ENCODE measurements around the gene HBG1. TPM values are rescaled to one million over a fixed set of nuclear protein-coding genes. Genes with fewer than 3 reads are reported as not detected.

The HBG1 gene
- total and polyA plus RNA-seq, 3 donors from 2014 or later, result not detected

- Histone ChIP-seq H3K4me1 (no peaks in the 10 kb centered on the region), H3K27ac (no peak overlapping the region), H3K36me3 (ENCODE audit: low read depth, missing control alignments) (no peaks in the 10 kb centered on the region), H3K4me3 (no peak overlapping the region), H3K27me3 (no peaks in the 10 kb centered on the region), H3K9me3 (no peaks in the 10 kb centered on the region)
- 78 to 80% methylated on average over 7 of the region's 7 CpGs for WGBS, 2 donors
- TF ChIP-seq, protein P1, sequence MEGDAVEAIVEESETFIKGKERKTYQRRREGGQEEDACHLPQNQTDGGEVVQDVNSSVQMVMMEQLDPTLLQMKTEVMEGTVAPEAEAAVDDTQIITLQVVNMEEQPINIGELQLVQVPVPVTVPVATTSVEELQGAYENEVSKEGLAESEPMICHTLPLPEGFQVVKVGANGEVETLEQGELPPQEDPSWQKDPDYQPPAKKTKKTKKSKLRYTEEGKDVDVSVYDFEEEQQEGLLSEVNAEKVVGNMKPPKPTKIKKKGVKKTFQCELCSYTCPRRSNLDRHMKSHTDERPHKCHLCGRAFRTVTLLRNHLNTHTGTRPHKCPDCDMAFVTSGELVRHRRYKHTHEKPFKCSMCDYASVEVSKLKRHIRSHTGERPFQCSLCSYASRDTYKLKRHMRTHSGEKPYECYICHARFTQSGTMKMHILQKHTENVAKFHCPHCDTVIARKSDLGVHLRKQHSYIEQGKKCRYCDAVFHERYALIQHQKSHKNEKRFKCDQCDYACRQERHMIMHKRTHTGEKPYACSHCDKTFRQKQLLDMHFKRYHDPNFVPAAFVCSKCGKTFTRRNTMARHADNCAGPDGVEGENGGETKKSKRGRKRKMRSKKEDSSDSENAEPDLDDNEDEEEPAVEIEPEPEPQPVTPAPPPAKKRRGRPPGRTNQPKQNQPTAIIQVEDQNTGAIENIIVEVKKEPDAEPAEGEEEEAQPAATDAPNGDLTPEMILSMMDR (IDR thresholded peaks at IDR 0.05), result no peak
- no peak for TF ChIP-seq POLR2A (IDR thresholded peaks at IDR 0.05)
- intact Hi-C loops (cut with DNase I; ENCODE audit: low total_unique reads), result no loop called here
- DNase-seq, result no peak
These were observed 6.5 kb downstream of the HBG1 start for GRCh38 chr11:5242933-5243815.

DNA sequence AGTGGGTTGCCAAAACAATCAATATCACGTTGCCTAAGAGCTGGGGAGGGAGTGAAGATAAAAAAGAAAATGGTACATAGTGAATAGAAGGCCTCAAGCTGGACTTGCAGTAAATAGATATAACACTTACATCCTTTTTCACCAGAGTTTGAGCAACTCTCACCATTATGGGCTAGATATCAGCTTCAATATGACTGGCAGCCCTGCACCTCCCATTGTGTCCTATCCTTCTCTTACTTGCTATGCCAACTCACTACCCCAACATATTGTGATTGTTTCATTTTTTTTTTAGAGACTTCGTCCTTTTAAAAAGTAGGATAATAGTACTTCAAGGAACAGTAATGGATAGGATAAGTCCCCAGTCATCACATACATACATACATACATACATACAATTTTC, 7.4 kb downstream of the HBG1 start:
- intact Hi-C loops (cut with DNase I; ENCODE audit: low total_unique reads), result no loop called here
- DNase-seq, result no peak
- Histone ChIP-seq H3K9me3 (no peaks in the 10 kb centered on the region), H3K27me3 (no peaks in the 10 kb centered on the region), H3K27ac (no peak overlapping the region), H3K4me3 (no peak overlapping the region), H3K36me3 (ENCODE audit: low read depth, missing control alignments) (no peaks in the 10 kb centered on the region), H3K4me1 (no peaks in the 10 kb centered on the region)
- TF ChIP-seq, protein P1 (IDR thresholded peaks at IDR 0.05), result no peak
- no peak for TF ChIP-seq POLR2A (IDR thresholded peaks at IDR 0.05)
- WGBS, 2 donors, result 61 to 73% methylated on average over 2 of the region's 2 CpGs

DNA sequence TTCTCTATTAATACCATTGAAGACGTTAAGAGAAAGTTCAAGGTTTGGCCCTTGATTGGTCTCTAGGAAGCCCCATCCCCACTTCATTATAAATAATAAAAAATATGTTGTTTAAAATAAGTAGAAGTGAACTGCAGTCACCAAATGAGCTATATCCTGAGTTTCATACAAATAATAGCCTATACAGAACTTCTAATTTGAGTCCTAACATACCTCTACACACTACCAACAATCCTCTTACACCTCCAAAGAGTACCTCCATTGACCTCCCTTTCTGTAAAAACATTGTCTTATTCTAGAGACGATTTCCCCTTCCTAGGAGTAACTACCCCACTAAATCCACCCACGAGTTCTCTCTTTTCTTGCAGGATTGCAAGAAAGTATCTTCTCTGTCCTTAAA, 8.2 kb downstream of the HBG1 start:
- no peaks in the 10 kb centered on the region for H3K9me3 ChIP-seq
- no peaks in the 10 kb centered on the region for H3K27me3 ChIP-seq
- no peak overlapping the region for H3K4me3 ChIP-seq
- no peak overlapping the region for H3K27ac ChIP-seq
- no peak for DNase-seq
- 64 to 65% methylated on average over 3 of the region's 3 CpGs for WGBS, 2 donors
- intact Hi-C loops (cut with DNase I; ENCODE audit: low total_unique reads), result no loop called here
- H3K36me3 ChIP-seq (ENCODE audit: low read depth, missing control alignments), result no peaks in the 10 kb centered on the region
- no peaks in the 10 kb centered on the region for H3K4me1 ChIP-seq
- no peak for TF ChIP-seq POLR2A (IDR thresholded peaks at IDR 0.05)
- TF ChIP-seq, protein P1 (IDR thresholded peaks at IDR 0.05), result no peak

GRCh38 chr11:5240458-5240857, 9.2 kb downstream of the HBG1 start:
- Histone ChIP-seq H3K4me3 (no peak overlapping the region), H3K4me1 (no peaks in the 10 kb centered on the region), H3K9me3 (no peaks in the 10 kb centered on the region), H3K36me3 (ENCODE audit: low read depth, missing control alignments) (no peaks in the 10 kb centered on the region), H3K27ac (no peak overlapping the region), H3K27me3 (no peaks in the 10 kb centered on the region)
- TF ChIP-seq POLR2A (IDR thresholded peaks at IDR 0.05), result no peak
- TF ChIP-seq, protein P1 (IDR thresholded peaks at IDR 0.05), result no peak
- intact Hi-C loops (cut with DNase I; ENCODE audit: low total_unique reads), result no loop called here
- WGBS, 2 donors, result 84 to 93% methylated on average over 2 of the region's 2 CpGs
- DNase-seq, result no peak

GRCh38 chr11:5240056-5240455, 9.6 kb downstream of the HBG1 start:
- DNase-seq, result no peak
- H3K9me3 ChIP-seq, result no peaks in the 10 kb centered on the region
- H3K4me3 ChIP-seq, result no peak overlapping the region
- intact Hi-C loops (cut with DNase I; ENCODE audit: low total_unique reads), result no loop called here
- WGBS, 2 donors, result 79 to 87% methylated on average over 1 of the region's 1 CpG
- no peak overlapping the region for H3K27ac ChIP-seq
- H3K36me3 ChIP-seq (ENCODE audit: low read depth, missing control alignments), result no peaks in the 10 kb centered on the region
- TF ChIP-seq, protein P1 (IDR thresholded peaks at IDR 0.05), result no peak
- no peak for TF ChIP-seq POLR2A (IDR thresholded peaks at IDR 0.05)
- H3K4me1 ChIP-seq, result no peaks in the 10 kb centered on the region
- H3K27me3 ChIP-seq, result no peaks in the 10 kb centered on the region

All from testis (tissue), 3 donors.